GM21515 (cell line): ENCODE results near the gene MPPED1.

Experiments
- ATAC-seq: cut with Tn5 transposase; IDR thresholded peaks from one replicate; pipeline ENCODE4 v1.9.1; 2021; ENCODE audit not compliant: unreplicated experiment

MPPED1 gene

DNA sequence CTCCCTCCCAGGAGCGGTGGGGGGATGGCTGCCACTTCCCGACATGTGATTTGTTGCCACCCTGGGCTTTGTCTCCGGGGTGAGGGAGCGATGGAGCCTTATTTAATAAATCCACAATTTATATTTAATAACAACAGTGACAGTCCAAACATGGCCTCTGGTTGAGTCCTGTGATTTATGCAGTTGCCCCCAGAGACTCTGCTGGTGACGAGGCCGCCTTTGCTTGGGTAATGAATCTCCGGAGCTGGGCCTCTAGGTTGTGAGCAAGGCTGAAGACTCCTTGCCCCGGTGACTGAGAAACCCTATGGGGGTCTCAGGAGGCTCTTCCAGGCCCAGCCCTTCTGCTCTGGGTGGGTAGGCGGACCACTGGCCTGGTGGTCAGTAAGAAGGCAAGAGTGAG is 16.7 kb downstream of the MPPED1 start:
- no peak for ATAC-seq

- ATAC-seq: no peak
Measured at GRCh38 chr22:43429426-43429825, 17.6 kb downstream of the MPPED1 start.

DNA sequence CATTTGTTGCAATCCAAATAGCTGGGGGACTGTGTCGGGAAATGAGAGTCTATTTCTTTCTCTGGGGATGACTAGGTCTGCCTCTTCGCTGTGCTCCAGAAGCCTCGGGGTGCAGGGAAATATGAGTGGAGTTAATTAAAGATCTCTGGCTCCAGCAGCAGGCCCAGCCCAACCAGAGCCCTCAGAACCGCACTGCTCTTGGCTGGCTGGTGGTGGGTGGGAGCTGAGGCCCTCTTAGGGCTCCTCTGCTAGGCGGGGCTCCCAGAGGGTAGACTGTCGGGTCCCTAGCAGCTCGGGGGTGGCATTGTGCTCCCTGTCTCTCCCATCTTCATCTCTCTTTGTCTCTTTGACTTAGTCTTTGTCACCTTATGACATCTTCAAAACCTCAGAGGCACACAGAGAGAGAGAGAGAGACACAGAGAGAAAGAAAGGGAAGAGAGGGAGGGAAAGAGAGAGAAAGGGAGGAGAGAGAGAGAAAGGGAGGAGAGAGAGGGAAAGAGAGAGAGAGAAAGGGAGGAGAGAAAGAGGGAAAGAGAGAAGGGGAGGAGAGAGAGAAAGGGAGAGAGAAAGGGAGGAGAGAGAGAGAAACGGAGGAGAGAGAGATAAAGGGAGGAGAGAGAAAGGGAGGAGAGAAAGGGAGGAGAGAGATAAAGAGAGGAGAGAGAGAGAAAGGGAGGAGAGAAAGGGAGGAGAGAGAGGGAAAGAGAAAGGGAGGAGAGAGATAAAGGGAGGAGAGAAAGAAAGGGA is 20.2 kb downstream of the MPPED1 start:
- no peak for ATAC-seq

- no peak for ATAC-seq
Measured at GRCh38 chr22:43432883-43433415, 21.1 kb downstream of the MPPED1 start.

- ATAC-seq: no peak
Measured at GRCh38 chr22:43433451-43434274, 21.8 kb downstream of the MPPED1 start.

DNA sequence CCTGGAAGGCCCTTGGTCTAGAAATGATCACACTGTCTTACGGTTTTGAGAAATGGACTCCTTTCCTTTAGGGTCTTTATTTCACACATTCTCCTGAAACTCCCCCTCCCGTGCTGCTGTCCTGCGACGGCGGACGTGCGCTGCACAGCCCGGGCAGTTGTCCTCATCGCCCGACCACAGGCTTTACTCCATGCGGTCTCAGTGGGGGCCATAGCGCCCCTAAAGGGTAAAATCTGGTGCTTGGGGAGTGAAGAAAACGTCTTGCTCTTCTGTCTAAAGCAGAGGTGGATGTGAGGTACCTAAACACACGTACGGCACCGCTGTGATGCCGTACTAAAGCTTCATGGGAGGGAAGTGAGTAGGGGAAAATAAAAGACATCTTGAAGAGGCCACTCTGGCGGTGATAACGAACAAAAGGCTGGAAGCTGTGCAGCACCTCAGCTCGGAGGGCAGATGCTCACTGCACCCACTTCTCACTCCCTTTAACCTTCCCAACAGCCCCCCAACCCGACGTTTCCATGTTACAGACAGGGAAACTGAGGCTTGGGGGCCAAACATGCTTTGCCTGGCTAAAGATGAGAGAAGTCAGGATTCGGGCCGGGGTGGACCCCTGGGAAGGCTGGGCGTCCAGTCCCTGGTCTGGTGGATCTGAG is 22.6 kb downstream of the MPPED1 start:
- no peak for ATAC-seq

GRCh38 chr22:43434928-43435311 is 23.1 kb downstream of the MPPED1 start:
- ATAC-seq: no peak

DNA sequence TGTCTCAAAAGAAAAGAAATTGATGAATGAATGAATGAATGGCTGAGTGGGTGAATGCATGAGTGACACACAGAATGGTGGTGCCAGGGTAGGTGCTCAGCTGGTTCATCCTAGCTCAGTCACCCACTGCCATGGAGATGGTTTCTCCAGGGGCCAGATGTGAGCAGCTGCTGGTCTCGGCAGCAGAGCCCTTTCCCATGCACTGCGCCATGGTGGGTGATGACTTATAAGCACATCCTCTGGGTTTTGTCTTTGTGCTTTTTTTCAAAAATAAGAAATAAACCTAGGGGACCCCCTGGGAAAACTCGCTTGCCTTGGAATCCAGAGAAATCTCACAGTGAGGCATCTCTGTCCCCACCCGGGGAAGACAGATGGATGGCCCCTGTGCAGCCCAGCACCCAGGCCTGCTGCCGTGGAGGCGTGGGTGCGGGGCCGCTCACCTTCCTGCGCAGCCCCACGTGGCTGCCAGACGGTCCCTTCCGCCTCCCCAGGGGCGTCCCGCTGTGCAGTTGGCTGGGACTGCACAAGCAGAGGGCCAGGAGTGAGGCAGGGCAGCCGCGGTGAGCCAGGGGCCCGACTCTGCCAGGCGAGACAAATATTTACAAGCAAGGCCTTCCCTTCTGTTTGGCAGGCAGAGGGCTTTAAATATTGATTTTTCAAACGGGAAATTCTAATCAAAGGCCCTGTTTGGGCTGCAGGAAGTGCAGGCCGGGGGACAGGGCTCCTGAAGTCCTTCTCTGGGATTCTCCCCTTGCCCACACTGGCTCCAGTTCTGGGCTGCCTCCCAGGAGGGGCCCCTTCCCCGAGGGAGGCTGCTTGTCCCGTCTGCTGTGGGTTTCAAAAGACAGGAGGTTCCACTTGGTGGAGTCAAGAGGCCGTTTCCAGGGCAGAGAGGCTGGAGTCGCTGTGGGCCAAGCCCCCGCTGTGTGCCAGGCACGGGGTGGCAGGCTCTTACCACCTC is 24.3 kb downstream of the MPPED1 start:
- no peak for ATAC-seq

GRCh38 chr22:43436868-43437267 is 25.1 kb downstream of the MPPED1 start:
- no peak for ATAC-seq

DNA sequence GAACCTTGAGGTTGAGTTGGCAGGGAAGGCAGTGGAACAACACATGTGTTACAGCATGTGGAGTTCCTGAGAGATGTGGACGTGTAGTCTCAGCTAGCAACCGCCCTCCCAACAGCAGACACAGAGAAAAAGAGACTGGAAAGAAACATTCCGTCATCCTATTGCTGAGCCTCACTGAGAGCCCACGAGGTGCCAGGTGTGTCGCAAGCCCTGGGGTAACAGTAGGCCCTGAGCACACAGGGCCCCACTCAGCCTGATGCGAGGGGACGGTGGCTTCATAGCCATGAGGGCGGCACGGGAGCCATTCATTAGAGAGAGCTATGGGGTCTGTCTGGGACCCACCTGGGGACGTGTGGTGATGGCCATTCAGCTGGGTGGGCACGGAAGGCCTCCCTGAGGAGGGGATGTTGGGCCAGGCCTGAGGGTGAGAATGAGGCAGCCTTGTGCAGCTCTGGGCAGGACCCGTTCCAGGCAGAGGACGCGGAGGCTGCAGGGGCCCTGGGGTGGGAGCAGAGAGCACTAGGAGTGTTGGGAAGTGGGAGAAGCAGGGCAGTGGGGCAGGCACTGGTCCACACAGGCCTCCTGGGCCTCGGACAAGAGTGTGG is 26.2 kb downstream of the MPPED1 start:
- no peak for ATAC-seq

- no peak for ATAC-seq
Measured at GRCh38 chr22:43438666-43439347, 27.0 kb downstream of the MPPED1 start.

DNA sequence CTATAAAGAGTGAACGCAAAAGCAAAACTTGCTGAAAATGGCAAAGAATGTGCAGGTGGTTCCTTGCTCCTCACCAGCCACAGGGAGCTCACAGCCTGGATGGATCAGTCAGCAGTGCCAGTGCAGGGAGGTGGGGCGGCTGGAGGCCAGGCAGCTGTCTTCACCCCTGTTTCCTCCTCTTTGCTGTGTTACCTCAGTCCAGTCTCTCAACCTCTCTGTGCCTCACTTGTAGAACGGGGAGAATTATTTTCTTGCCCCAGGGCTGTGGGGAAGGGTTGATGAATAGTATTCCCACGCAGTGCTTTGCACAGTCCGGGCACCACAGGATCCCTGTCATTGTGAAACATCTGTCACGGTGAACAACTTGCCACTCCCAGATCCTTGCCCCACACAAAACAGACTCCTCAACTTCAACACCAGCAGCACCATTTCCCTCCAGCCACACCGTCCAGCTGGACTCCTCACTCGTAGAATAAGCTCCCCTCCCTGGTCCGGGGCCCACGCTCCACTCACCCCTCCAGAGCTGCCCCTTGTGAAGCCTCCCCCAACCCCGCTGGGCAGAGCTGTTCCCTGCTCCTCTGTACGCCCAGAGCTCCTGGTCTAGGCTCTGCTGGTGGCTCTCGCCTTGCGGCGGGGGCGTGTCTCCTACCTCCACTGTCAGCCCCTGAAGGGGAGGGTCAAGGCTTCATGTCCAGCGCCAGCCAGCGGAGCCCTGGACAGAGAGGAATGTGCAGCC is 27.7 kb downstream of the MPPED1 start:
- no peak for ATAC-seq

DNA sequence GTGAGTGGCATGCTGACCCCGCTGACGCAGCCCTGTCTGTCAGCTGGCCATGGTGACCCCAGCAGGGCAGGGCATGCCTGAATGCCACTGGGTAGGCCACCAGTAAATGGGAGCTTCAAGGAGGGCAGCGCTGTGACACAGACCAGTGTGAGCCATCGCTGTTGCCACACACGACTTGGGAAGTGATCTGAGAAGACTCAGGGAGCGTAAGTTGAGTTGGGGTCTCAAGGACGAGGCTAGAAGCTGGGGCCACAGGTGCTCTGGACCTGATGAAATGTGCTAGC is 28.2 kb downstream of the MPPED1 start:
- no peak for ATAC-seq

DNA sequence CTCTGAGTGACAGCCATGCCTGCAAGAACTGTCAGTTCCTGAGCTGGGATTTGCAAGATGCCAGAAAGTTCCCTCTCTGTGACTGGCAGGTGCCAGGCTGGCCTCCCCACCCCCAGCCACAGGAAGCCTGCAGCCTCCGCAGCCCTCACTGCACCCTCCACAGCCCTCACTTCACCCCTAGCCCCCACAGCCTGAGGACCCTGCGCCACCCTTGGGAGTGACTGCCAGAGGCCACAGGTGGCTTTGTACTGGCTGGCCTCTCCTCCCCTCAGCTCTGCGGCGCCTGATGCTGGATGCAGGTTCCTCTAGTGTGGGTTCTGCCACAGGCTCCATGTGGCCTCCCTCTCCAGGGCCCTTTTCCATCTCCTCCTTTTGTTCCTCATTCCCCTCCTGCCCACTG is 28.7 kb downstream of the MPPED1 start:
- no peak for ATAC-seq

GRCh38 chr22:43441216-43441615 is 29.4 kb downstream of the MPPED1 start:
- ATAC-seq: no peak

DNA sequence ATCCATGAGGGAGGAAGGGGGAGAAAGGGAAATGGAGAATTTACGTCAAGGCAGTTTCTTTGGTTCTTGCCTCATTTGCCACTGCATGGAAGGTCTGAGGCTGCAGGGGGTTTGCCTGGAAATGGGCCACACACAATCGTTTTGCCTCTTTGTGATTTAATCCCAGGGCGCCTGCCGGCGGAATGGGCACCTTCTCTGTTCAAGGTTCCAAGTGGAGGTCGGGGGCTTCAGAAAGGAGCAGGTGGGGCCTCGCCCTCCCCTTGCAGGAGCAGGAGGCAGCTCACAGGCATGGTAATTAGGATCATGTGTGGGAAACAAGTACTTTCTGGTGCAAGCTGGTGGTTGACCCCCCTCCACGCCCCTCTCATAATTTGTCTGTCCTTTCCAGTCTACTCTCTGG is 29.9 kb downstream of the MPPED1 start:
- ATAC-seq: no peak

DNA sequence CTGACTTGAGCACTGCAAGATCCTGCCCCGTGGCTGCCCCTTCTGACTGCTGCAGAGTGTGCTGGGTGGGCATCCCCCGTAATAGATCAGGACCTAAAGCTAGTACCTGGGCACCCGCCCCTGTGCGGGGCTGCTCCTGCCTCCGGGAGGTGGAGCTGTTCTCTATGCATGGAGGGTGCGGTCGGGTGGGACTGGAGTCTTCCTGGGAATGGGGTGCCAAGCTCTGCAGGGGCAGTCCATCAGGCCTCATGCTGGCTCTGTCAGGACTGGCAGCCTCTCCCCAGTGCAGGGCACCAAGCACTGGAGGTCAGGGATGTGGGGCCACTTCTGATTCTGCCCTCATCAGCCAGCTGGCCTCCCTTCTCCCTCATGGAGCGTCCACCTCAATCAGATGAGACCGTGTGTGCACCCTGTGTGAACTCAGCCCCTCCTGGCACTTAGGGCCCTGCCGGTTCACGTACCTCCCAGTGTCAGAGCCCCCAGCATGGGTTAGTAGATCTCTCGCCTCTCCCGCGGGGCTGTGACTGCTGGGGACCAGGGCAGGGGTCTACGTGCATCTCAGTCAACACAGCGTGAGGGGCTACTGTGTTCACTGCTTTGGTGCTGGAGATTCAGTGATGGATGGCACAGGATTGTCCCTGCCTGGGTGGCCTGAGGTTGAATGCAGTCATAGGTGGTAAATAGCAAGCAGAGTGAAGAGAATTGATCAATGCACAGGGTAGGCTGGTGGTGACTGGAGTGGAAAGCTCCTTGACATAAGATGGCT is 30.8 kb downstream of the MPPED1 start:
- no peak for ATAC-seq

DNA sequence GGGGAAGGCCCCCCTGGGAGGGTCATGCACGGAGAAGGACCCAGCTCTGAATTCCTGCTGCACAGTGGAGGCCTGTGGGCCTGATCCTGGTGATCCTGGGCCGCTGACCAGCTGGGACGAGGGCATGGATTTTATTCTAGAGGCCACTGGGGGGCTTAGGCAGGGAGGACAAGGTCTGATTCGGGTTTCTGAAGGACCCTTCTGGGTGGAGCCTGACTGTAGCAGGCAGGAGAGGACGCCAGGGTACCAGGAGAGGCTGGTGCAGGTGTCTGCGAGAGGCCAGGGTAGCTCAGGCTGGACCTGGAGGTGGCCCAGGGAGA is 31.3 kb downstream of the MPPED1 start:
- no peak for ATAC-seq
